Activated CD4-positive, alpha-beta memory T cell treated with anti-CD3 and anti-CD28 coated beads, Interleukin-2, amount 10 ng/mL, durations not matched to agents 7 days and 5 days (primary cell): ENCODE results near the gene GRIN3B. TPM values are rescaled to one million over a fixed set of nuclear protein-coding genes. Genes with fewer than 3 reads are reported as not detected.
A peak's percentile ranks its signal among the peaks of the same experiment; 100 is the strongest.

Experiments
- CTCF ChIA-PET: fragments of 350-600 bp; sonication (Branson Sonifier 250); formaldehyde crosslinking; loops from one replicate; lab custom pipeline; 2021; ENCODE audit warnings: antibody characterized with exemption, inconsistent platforms; lab: Charles Lee
- POLR2A ChIA-PET: fragments of 350-600 bp; sonication (Branson Sonifier 250); formaldehyde crosslinking; loops from one replicate; lab custom pipeline; 2021; ENCODE audit warnings: antibody characterized with exemption; lab: Charles Lee
- DNase-seq: peaks from one replicate; pipeline ENCODE4 v3.0.0-alpha.2; 2020
- H3K27ac Mint-ChIP-seq: one replicate; pipeline ENCODE4 v1.8.0; 2021; ENCODE audit warnings: mild to moderate bottlenecking, mixed read lengths
- H3K27me3 Mint-ChIP-seq: one replicate; pipeline ENCODE4 v1.8.0; 2021; ENCODE audit warnings: mixed read lengths
- H3K36me3 Mint-ChIP-seq: one replicate; pipeline ENCODE4 v1.8.0; 2021; ENCODE audit warnings: low read depth, mixed read lengths
- H3K4me1 Mint-ChIP-seq: one replicate; pipeline ENCODE4 v1.8.0; 2021; ENCODE audit warnings: mixed read lengths
- H3K4me3 Mint-ChIP-seq: one replicate; pipeline ENCODE4 v1.8.0; 2021; ENCODE audit warnings: mild to moderate bottlenecking, mixed read lengths
- H3K9me3 Mint-ChIP-seq: one replicate; pipeline ENCODE4 v1.8.0; 2021; ENCODE audit warnings: mixed read lengths
- total RNA-seq, 2 experiments: library from RNA; stranded (reverse); gene quantifications; one replicate each; pipeline ENCODE4 v1.2.3, GENCODE V29; 2021

Gene GRIN3B
- total RNA-seq, 2 experiments from 2014 or later: 0.08 TPM; not detected in 1

DNA sequence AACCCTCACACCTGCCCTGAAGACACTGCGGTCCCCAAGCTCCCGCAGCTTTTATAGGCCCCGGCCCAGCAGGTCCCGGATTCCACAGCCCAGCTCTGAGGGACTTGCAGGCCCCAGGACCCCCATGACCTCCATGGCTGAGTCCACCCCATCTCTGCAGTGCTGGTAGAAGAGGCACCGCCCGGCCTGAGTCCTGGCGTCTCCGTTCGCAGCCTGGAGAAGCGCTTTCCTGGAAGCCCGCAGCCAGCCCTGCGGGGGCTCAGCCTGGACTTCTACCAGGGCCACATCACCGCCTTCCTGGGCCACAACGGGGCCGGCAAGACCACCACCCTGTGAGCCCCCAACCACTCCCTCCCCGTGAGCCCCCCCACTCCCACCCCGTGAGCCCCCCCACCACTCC, 48.9 kb downstream of the GRIN3B start:
- Mint-ChIP-seq H3K27me3 (no peaks in the 10 kb centered on the region), H3K4me1 (peaks cover 16% of the 10 kb centered on the region), H3K4me3 (no peak overlapping the region), H3K27ac (no peak overlapping the region), H3K9me3 (no peaks in the 10 kb centered on the region), H3K36me3 (peaks cover 22% of the 10 kb centered on the region)
- ChIA-PET POLR2A (interaction anchor here (0.8 to 3.2 kb wide), 2 partner anchors 18 to 24 kb away, joined by 3 to 10 read pairs; partner anchors contain the start of gene ARHGAP45), CTCF (interaction anchor here (0.6 kb wide), 1 partner anchor 146 kb away, joined by 3 read pairs; no protein-coding TSS in a partner anchor)
- no peak for DNase-seq

DNA sequence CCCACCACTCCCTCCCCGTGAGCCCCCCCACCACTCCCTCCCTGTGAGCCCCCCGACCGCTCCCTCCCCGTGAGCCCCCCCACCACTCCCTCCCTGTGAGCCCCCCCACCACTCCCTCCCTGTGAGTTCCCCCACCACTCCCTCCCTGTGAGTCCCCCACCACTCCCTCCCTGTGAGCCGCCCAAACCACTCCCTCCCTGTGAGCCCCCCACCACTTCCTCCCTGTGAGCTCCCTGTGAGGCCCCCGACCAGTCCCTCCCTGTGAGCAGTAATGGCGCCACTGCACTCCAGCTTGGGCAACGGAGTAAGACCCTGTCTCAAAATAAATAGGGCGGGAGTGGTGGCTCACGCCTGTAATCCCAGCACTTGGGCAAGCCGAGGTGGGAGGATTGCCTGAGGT, 49.6 kb downstream of the GRIN3B start:
- H3K27ac Mint-ChIP-seq: no peak overlapping the region
- ChIA-PET CTCF (no interaction called here), POLR2A (interaction anchor here (0.9 kb wide), 1 partner anchor 15 kb away, joined by 3 read pairs; no protein-coding TSS in a partner anchor)
- peaks cover 16% of the 10 kb centered on the region for H3K4me1 Mint-ChIP-seq
- H3K27me3 Mint-ChIP-seq: no peaks in the 10 kb centered on the region
- no peak for DNase-seq
- no peaks in the 10 kb centered on the region for H3K9me3 Mint-ChIP-seq
- H3K4me3 Mint-ChIP-seq: no peak overlapping the region
- peaks cover 17% of the 10 kb centered on the region for H3K36me3 Mint-ChIP-seq

DNA sequence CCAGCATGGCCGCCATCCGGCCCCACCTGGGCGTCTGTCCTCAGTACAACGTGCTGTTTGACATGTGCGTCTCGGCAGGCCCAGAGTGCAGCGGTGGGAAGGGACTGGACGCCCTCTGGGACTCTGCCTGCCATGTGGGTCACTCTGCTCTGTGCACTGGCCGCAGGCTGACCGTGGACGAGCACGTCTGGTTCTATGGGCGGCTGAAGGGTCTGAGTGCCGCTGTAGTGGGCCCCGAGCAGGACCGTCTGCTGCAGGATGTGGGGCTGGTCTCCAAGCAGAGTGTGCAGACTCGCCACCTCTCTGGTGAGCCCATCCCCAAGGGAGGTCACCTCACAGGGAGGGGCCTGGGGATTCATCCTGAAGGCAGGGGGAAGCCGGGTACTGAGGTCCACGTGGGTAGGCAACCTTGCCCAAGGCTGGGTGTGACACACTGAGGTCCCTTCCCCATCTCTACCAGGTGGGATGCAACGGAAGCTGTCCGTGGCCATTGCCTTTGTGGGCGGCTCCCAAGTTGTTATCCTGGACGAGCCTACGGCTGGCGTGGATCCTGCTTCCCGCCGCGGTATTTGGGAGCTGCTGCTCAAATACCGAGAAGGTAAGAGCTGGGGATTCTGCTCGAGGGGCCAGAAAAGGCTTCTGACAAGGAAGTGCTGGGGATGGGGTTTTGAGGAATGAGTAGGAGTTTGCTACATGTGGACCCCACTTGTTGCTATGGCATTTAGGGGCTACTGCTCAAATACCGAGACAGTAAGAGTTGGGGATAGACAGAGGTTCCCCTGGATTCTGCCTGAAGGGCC, 51.0 kb downstream of the GRIN3B start:
- peaks cover 12% of the 10 kb centered on the region for H3K4me1 Mint-ChIP-seq
- no peak for DNase-seq
- no peaks in the 10 kb centered on the region for H3K9me3 Mint-ChIP-seq
- H3K27ac Mint-ChIP-seq: no peak overlapping the region
- H3K27me3 Mint-ChIP-seq: no peaks in the 10 kb centered on the region
- peaks cover 9% of the 10 kb centered on the region for H3K36me3 Mint-ChIP-seq
- CTCF ChIA-PET: no interaction called here
- POLR2A ChIA-PET: interaction anchor here (0.7 to 1.4 kb wide), 2 partner anchors 15 to 21 kb away, joined by 4 read pairs; no protein-coding TSS in a partner anchor
- H3K4me3 Mint-ChIP-seq: no peak overlapping the region

DNA sequence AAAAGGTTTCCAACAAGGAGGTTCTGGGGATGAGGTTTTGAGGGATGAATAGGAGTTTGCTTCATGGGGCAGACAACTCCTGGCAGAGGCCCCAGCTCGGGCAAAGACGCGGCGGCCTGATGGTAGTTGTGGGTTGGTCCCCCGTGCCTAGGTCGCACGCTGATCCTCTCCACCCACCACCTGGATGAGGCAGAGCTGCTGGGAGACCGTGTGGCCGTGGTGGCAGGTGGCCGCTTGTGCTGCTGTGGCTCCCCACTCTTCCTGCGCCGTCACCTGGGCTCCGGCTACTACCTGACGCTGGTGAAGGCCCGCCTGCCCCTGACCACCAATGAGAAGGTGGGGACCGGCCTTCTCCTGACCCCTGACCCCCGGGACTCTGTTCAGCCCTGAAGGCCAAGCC, 51.6 kb downstream of the GRIN3B start:
- Mint-ChIP-seq H3K4me3 (no peak overlapping the region), H3K27ac (no peak overlapping the region), H3K4me1 (peaks cover 10% of the 10 kb centered on the region), H3K36me3 (peaks cover 14% of the 10 kb centered on the region), H3K9me3 (no peaks in the 10 kb centered on the region), H3K27me3 (no peaks in the 10 kb centered on the region)
- no peak for DNase-seq
- ChIA-PET POLR2A (interaction anchor here (0.7 to 2.3 kb wide), 3 partner anchors 12 to 21 kb away, joined by 4 to 8 read pairs (median 4); partner anchors contain the start of gene ABCA7), CTCF (no interaction called here)

DNA sequence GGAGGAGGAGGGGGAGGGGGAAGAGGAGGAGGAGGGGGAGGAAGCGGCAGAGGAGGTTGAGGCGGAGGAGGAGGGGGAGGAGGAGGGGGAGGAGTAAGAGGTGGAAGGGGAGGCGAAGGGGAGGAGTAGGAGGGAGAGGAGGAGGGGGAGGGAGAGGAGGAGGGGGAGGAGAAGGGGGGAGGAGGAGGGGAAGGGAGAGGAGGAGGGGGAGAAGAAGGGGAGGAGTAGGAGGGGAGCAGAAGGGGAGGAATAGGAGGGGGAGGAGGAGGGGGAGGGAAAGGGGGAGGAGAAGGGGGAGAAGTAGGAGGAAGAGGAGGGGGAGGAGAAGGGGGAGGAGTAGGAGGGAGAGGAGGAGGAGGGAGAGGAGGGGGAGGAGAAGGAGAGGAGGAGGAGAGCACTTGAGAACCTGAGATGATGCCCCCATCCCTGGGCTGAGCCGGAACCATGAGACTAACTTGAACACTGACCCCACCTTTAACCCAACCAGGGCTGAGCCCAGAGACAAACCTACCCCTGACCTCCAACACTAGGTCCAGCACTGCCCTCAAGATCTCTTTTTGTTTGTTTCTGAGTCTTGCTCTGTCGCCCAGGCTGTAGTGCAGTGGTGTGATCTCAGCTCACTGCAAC, 52.2 kb downstream of the GRIN3B start:
- Mint-ChIP-seq H3K36me3 (peaks cover 17% of the 10 kb centered on the region), H3K4me1 (peaks cover 12% of the 10 kb centered on the region), H3K9me3 (no peaks in the 10 kb centered on the region), H3K27ac (no peak overlapping the region), H3K4me3 (no peak overlapping the region), H3K27me3 (no peaks in the 10 kb centered on the region)
- ChIA-PET POLR2A (interaction anchor here (1.4 to 2.3 kb wide), 2 partner anchors 13 to 16 kb away, joined by 4 to 8 read pairs; partner anchors contain the start of gene ABCA7), CTCF (no interaction called here)
- DNase-seq: no peak

DNA sequence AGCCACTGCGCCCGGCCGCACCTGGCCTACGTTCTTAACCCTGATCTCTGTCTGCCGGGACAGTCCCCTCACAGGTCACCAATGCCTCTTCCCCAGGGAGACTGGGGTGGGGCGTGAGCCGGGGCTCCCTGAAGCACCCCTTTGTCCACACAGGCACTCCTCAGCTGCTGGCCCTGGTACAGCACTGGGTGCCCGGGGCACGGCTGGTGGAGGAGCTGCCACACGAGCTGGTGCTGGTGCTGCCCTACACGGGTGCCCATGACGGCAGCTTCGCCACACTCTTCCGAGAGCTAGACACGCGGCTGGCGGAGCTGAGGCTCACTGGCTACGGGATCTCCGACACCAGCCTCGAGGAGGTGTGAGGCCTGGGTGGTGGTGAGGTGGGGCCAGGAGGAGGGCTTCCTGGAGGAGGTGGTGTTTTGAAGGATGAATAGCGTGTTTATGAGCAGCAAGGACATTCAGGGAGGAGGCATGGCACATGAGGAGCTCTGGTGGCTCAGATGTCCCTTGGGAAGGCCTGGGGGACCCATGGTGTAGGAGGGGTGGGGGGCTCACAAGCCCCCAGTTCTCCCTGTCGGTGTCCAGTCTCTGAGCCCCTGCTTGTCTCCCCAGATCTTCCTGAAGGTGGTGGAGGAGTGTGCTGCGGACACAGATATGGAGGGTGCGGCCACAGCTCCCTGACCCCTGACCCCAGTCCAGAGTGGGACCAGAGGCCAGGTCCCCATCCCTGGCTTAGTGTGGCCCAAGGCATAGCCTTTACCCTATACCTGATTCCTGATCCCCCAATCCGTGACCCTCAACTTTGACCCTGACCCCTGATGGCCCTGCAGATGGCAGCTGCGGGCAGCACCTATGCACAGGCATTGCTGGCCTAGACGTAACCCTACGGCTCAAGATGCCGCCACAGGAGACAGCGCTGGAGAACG, 53.2 kb downstream of the GRIN3B start:
- Mint-ChIP-seq H3K9me3 (no peaks in the 10 kb centered on the region), H3K4me1 (peaks cover 21% of the 10 kb centered on the region), H3K4me3 (no peak overlapping the region), H3K36me3 (peaks cover 19% of the 10 kb centered on the region), H3K27ac (no peak overlapping the region), H3K27me3 (no peaks in the 10 kb centered on the region)
- ChIA-PET CTCF (no interaction called here), POLR2A (interaction anchor here (1.2 to 2.5 kb wide), 4 partner anchors 14 to 32 kb away, joined by 4 to 8 read pairs (median 6); partner anchors contain the start of genes ABCA7, ARHGAP45 and RNU6-2)
- no peak for DNase-seq

DNA sequence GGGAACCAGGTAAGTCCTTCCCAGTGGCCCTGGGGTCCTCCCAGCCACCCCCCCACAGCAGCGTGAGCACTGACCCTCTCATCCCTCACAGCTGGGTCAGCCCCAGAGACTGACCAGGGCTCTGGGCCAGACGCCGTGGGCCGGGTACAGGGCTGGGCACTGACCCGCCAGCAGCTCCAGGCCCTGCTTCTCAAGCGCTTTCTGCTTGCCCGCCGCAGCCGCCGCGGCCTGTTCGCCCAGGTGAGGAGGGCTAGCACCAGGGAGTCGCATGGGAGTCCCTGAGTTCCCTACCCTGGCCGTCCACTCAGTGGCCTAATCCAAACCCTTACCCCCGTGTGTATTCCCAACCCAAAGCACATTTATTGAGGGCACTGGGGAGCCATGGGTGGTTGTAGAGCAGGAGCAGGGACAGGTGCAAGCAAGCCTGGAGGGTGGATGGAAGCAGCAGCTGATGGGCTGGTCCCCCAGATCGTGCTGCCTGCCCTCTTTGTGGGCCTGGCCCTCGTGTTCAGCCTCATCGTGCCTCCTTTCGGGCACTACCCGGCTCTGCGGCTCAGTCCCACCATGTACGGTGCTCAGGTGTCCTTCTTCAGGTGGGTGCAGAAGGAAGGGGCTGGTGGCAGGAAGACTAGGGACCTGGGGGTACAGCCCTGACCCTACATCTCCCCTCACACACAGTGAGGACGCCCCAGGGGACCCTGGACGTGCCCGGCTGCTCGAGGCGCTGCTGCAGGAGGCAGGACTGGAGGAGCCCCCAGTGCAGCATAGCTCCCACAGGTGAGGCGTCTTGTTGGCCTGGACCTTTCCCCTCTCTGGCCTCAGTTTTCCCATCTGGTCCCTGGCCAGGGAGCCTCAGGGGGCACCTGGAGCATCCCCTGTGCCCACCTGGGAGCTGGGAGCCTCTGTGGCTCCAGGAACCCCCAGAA, 54.1 kb downstream of the GRIN3B start:
- Mint-ChIP-seq H3K4me3 (no peak overlapping the region), H3K27ac (no peak overlapping the region), H3K9me3 (no peaks in the 10 kb centered on the region), H3K4me1 (peaks cover 23% of the 10 kb centered on the region), H3K27me3 (no peaks in the 10 kb centered on the region), H3K36me3 (peaks cover 19% of the 10 kb centered on the region)
- ChIA-PET POLR2A (interaction anchor here (1.1 to 2.5 kb wide), 5 partner anchors 13 to 33 kb away, joined by 3 to 8 read pairs (median 4); partner anchors contain the start of genes ABCA7, ARHGAP45 and RNU6-2), CTCF (interaction anchor here (1.1 kb wide), 1 partner anchor 10 kb away, joined by 4 read pairs; no protein-coding TSS in a partner anchor)
- DNase-seq: no peak

DNA sequence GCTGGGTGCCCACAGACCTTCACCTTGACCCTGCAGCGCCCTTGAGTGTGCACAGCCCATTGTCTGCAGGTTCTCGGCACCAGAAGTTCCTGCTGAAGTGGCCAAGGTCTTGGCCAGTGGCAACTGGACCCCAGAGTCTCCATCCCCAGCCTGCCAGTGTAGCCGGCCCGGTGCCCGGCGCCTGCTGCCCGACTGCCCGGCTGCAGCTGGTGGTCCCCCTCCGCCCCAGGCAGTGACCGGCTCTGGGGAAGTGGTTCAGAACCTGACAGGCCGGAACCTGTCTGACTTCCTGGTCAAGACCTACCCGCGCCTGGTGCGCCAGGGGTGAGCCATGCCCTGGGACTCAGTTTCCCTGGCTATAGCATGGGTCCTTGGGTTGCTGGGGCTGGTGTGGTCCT, 54.8 kb downstream of the GRIN3B start:
- Mint-ChIP-seq H3K27ac (no peak overlapping the region), H3K4me1 (peaks cover 23% of the 10 kb centered on the region), H3K4me3 (no peak overlapping the region), H3K36me3 (peaks cover 19% of the 10 kb centered on the region), H3K9me3 (no peaks in the 10 kb centered on the region), H3K27me3 (no peaks in the 10 kb centered on the region)
- CTCF ChIA-PET: interaction anchor here (1.1 kb wide), 1 partner anchor 10 kb away, joined by 4 read pairs; no protein-coding TSS in a partner anchor
- POLR2A ChIA-PET: interaction anchor here (1.1 to 2.5 kb wide), 2 partner anchors 12 to 29 kb away, joined by 3 to 7 read pairs; partner anchors contain the start of gene ARHGAP45
- DNase-seq: no peak

DNA sequence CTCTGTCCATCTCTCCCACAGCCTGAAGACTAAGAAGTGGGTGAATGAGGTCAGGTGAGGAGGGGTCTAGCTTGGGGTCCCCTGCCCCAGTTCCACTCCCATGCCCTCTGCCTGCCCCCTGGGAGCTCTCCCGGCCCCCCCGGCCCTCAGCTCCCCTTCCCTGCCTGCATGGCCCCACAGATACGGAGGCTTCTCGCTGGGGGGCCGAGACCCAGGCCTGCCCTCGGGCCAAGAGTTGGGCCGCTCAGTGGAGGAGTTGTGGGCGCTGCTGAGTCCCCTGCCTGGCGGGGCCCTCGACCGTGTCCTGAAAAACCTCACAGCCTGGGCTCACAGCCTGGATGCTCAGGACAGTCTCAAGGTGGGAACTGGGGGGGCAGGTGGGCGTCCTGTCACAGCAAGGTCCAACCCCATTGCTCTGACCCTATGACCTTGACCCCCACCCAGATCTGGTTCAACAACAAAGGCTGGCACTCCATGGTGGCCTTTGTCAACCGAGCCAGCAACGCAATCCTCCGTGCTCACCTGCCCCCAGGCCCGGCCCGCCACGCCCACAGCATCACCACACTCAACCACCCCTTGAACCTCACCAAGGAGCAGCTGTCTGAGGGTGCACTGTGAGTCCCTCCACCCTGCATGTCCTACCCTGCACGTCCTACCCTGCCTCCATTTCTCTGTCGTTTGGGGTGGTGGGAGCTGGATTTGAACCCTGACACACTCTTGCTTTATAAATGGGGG, 55.8 kb downstream of the GRIN3B start:
- H3K4me1 Mint-ChIP-seq: peaks cover 23% of the 10 kb centered on the region
- H3K36me3 Mint-ChIP-seq: peaks cover 19% of the 10 kb centered on the region
- H3K27ac Mint-ChIP-seq: no peak overlapping the region
- DNase-seq: no peak
- no peaks in the 10 kb centered on the region for H3K27me3 Mint-ChIP-seq
- CTCF ChIA-PET: interaction anchor here (0.7 to 1.1 kb wide), 2 partner anchors 9 to 137 kb away, joined by 3 to 4 read pairs; no protein-coding TSS in a partner anchor
- H3K9me3 Mint-ChIP-seq: no peaks in the 10 kb centered on the region
- no peak overlapping the region for H3K4me3 Mint-ChIP-seq
- POLR2A ChIA-PET: interaction anchor here (0.8 to 3.0 kb wide), 4 partner anchors 15 to 38 kb away, joined by 3 to 16 read pairs (median 3); no protein-coding TSS in a partner anchor

DNA sequence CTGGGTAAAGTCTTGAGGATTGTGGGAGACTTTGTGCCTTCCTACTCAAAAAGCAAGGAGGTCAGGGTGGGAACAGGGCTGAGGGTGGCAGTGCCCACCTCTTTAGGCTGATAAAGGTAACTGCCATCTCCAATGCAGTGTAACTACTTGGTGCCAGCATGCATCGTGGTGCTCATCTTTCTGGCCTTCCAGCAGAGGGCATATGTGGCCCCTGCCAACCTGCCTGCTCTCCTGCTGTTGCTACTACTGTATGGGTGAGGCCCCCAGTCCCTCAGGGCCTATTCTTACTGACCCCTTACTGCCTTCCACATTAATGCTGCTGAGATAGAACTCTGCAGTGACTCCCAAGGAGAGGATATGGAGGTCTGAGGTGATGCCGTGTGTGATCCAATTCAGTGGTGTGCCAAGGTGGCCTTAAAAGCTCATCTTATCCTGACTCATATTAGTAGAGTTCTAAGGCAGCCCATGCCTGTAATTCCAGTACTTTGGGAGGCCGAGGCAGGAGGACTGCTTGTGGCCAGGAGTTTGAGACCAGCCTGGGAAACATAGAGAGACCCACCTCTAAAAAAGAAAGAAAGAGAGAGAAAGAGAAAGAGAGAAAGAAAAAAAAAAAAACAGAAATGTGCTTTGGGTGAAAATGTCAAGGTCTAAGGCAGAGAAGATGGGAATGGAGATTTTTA, 57.1 kb downstream of the GRIN3B start:
- peak overlapping the region; percentile 68 for H3K27ac Mint-ChIP-seq
- ChIA-PET CTCF (interaction anchor here (0.6 to 1.3 kb wide), 8 partner anchors 17 to 136 kb away, joined by 3 to 5 read pairs (median 3); partner anchors contain the start of gene GRIN3B), POLR2A (interaction anchor here (0.5 to 3.0 kb wide), 7 partner anchors 10 to 37 kb away, joined by 3 to 17 read pairs (median 4); partner anchors contain the start of genes ARHGAP45, RNU6-2 and TMEM259)
- H3K27me3 Mint-ChIP-seq: no peaks in the 10 kb centered on the region
- H3K9me3 Mint-ChIP-seq: no peaks in the 10 kb centered on the region
- peaks cover 19% of the 10 kb centered on the region for H3K4me1 Mint-ChIP-seq
- H3K4me3 Mint-ChIP-seq: no peak overlapping the region
- DNase-seq: peak; percentile 62
- peaks cover 15% of the 10 kb centered on the region for H3K36me3 Mint-ChIP-seq
